CD14-positive monocyte (primary cell): ENCODE measurements around the gene HAO2. TPM values are rescaled to one million over a fixed set of nuclear protein-coding genes. Genes with fewer than 3 reads are reported as not detected.

Experiments
- DNase-seq, 3 donors: peaks; one replicate each; pipeline ENCODE4 v3.0.0-alpha.2; 2011 to 2022
- H2AFZ ChIP-seq: 2 replicates; pipeline ENCODE4 v1.6.0; 2012; ENCODE audit warnings: mild to moderate bottlenecking, low read depth, low read length, inconsistent platforms; ENCODE audit not compliant: insufficient read depth, poor library complexity, severe bottlenecking
- H3K27ac ChIP-seq, 2 donors: 1 replicate in 1 of 2; 2 replicates in 1 of 2; pipeline ENCODE4 v1.5.1; 2012 to 2013; ENCODE audit warnings: low read length in 2 of 2, control low read depth in 1 of 2, inconsistent platforms in 1 of 2, low read depth in 1 of 2, mild to moderate bottlenecking in 1 of 2
- H3K27me3 ChIP-seq, 2 donors: one replicate each; pipeline versions ENCODE4 v1.6.0 to v1.6.1; 2011 to 2013; ENCODE audit warnings: low read length in 2 of 2; ENCODE audit not compliant: control insufficient read depth in 2 of 2, insufficient read depth in 2 of 2
- H3K36me3 ChIP-seq, 2 donors: replicated peaks in 1 of 2; 1 replicate in 1 of 2; 2 replicates in 1 of 2; pipeline versions ENCODE4 v1.5.1 to v1.6.1; 2012 to 2013; ENCODE audit warnings: low read length in 2 of 2, control low read depth in 1 of 2, inconsistent platforms in 1 of 2, mild to moderate bottlenecking in 1 of 2; ENCODE audit not compliant: insufficient read depth in 2 of 2, control insufficient read depth in 1 of 2
- H3K4me1 ChIP-seq, 2 donors: 1 replicate in 1 of 2; 2 replicates in 1 of 2; pipeline versions ENCODE4 v1.5.1 to v1.6.1; 2012 to 2013; ENCODE audit warnings: low read length in 2 of 2, control low read depth in 1 of 2, inconsistent platforms in 1 of 2, mild to moderate bottlenecking in 1 of 2, moderate library complexity in 1 of 2; ENCODE audit not compliant: insufficient read depth in 2 of 2, control insufficient read depth in 1 of 2
- H3K4me2 ChIP-seq: replicated peaks from 2 replicates; pipeline ENCODE3; 2012; ENCODE audit warnings: low read length, moderate library complexity, mild to moderate bottlenecking; ENCODE audit not compliant: poor library complexity, severe bottlenecking; ENCODE audit errors: extremely low read depth
- H3K4me3 ChIP-seq, 3 experiments: fragments of 200-600 bp in 1 of 3; sonication (generic) in 1 of 3; replicated peaks in 1 of 3; 1 replicate in 2 of 3; 2 replicates in 1 of 3; pipeline ENCODE4 v1.5.1; 2011 to 2013; ENCODE audit warnings: low read length in 3 of 3, mild to moderate bottlenecking in 3 of 3, control low read depth in 2 of 3, low read depth in 2 of 3, inconsistent platforms in 1 of 3, moderate library complexity in 1 of 3
- H3K79me2 ChIP-seq: 2 replicates; pipeline ENCODE4 v1.6.0; 2012; ENCODE audit warnings: mild to moderate bottlenecking, control low read depth, inconsistent platforms, low read length, moderate library complexity; ENCODE audit not compliant: insufficient read depth
- H3K9ac ChIP-seq: 2 replicates; pipeline ENCODE4 v1.6.0; 2017; ENCODE audit warnings: low read length, mild to moderate bottlenecking; ENCODE audit not compliant: insufficient read depth, poor library complexity, severe bottlenecking
- H3K9me3 ChIP-seq, 2 donors: replicated peaks in 1 of 2; 1 replicate in 1 of 2; 2 replicates in 1 of 2; pipeline versions ENCODE4 v1.5.1 to v1.6.1; 2012 to 2013; ENCODE audit warnings: low read length in 2 of 2, control low read depth in 1 of 2; ENCODE audit not compliant: control insufficient read depth in 1 of 2, insufficient read depth in 1 of 2
- H4K20me1 ChIP-seq: 2 replicates; pipeline ENCODE4 v1.6.0; 2012; ENCODE audit warnings: mild to moderate bottlenecking, low read length, control low read depth, moderate library complexity; ENCODE audit not compliant: insufficient read depth
- H3K27ac Mint-ChIP-seq, 7 donors: one replicate each; pipeline ENCODE4 v1.8.0; 2020; ENCODE audit warnings: mild to moderate bottlenecking in 7 of 7, mixed read lengths in 7 of 7, moderate library complexity in 6 of 7, inconsistent platforms in 2 of 7
- H3K27me3 Mint-ChIP-seq, 3 donors: one replicate each; pipeline ENCODE4 v1.8.0; 2021 to 2022; ENCODE audit warnings: low read depth in 3 of 3, mild to moderate bottlenecking in 3 of 3, mixed read lengths in 3 of 3, moderate library complexity in 3 of 3, inconsistent platforms in 1 of 3
- H3K36me3 Mint-ChIP-seq, 2 donors: one replicate each; pipeline ENCODE4 v1.8.0; 2020; ENCODE audit warnings: mixed read lengths in 2 of 2, inconsistent platforms in 1 of 2, mild to moderate bottlenecking in 1 of 2
- H3K4me1 Mint-ChIP-seq: one replicate; pipeline ENCODE4 v1.8.0; 2020; ENCODE audit warnings: mild to moderate bottlenecking, mixed read lengths
- H3K4me3 Mint-ChIP-seq, 2 donors: one replicate each; pipeline ENCODE4 v1.8.0; 2020; ENCODE audit warnings: mild to moderate bottlenecking in 2 of 2, mixed read lengths in 2 of 2, moderate library complexity in 1 of 2
- H3K9me3 Mint-ChIP-seq, 7 donors: one replicate each; pipeline ENCODE4 v1.8.0; 2020 to 2022; ENCODE audit warnings: mixed read lengths in 7 of 7, mild to moderate bottlenecking in 6 of 7, moderate library complexity in 6 of 7, inconsistent platforms in 2 of 7
- CTCF ChIP-seq: fragments of 200-600 bp; IDR thresholded peaks from one replicate; pipeline ENCODE4 v1.8.0; 2022; ENCODE audit warnings: antibody characterized with exemption, mild to moderate bottlenecking
- WGBS: methylation state at CpG from one replicate; pipeline ENCODE4 v1.1.5; 2013; ENCODE audit warnings: missing lambda C conversion rate; ENCODE audit not compliant: insufficient coverage; 5-methylcytosine and 5-hydroxymethylcytosine counted together
- intact Hi-C, 2 donors: fragments of 100-400 bp; cut with micrococcal nuclease; formaldehyde crosslinking; loops; one replicate each; pipeline versions ENCODE4 v1.15.0 to v1.15.1; 2023
- polyA plus RNA-seq, 3 donors: library from polyadenylated mRNA; depleted of rRNA in 1 of 3; unstranded in 2 of 3; stranded (reverse) in 1 of 3; fragments of 300-500 nt in 2 of 3; fragments of >200 nt in 1 of 3; fragmentation: Illumina TruSeq in 2 of 3; gene quantifications; 1 replicate in 2 of 3; 2 replicates in 1 of 3; pipeline ENCODE4 v1.2.3, GENCODE V29; 2012 to 2021

Gene HAO2
- polyA plus RNA-seq, 3 donors: not detected

GRCh38 chr1:119361205-119361604 lies 7.4 kb upstream of the HAO2 start:
- Histone ChIP-seq H4K20me1 (no peaks in the 10 kb centered on the region), H3K4me2 (no peak overlapping the region), H3K27me3 (no peaks in the 10 kb centered on the region), H3K27ac (no peak overlapping the region), H2AFZ (no peak overlapping the region), H3K4me1 (no peaks in the 10 kb centered on the region), H3K4me3 (no peak overlapping the region), H3K79me2 (no peaks in the 10 kb centered on the region), H3K36me3 (no peaks in the 10 kb centered on the region), H3K9me3 (no peaks in the 10 kb centered on the region), H3K9ac (no peak overlapping the region)
- no peak for DNase-seq
- H3K4me3 Mint-ChIP-seq: no peak overlapping the region
- no peaks in the 10 kb centered on the region for H3K4me1 Mint-ChIP-seq
- H3K9me3 Mint-ChIP-seq: peaks cover 0 to 8% (median 2%) of the 10 kb centered on the region in 7 donors
- H3K36me3 Mint-ChIP-seq: no peaks in the 10 kb centered on the region
- TF ChIP-seq CTCF: no peak
- peaks cover 0 to 5% (median 4%) of the 10 kb centered on the region in 3 donors for H3K27me3 Mint-ChIP-seq
- intact Hi-C loops: no loop called here
- no peak overlapping the region for H3K27ac Mint-ChIP-seq
- WGBS: no CpG with 5 or more reads among the region's 1 CpG

DNA sequence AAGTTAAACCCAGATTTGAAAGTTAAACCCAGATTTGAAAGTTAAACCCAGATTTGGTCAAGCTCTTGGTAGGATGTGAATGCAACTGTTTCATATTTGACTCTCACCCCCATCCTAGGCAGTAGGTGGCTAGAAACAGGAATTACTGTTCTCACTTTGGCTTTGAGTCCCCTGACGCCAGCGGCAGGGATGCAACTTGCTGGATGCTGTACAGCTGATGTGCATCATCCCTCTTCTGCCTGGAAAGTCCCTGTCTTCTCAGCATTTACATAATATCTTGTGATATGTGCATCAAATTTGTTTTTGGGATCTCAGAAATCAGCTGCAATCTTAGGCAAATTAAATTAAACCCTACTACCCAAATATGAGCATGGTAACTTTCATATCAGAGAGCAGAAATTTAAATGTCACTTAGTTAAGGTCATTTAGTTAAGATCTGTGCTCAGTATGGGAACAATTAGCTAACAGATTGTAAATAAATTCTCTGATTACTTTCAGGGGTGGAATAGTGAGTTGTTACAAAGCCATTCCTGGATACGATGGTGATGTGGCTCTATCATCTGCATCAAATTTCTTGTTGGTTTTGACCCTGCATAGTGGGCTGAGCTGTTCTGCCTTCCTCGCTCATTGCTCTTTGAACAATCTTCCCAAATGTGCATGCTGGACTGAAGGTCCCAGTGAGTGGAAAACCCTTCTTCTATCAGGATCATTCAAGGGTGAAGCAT lies 6.8 kb upstream of the HAO2 start:
- no peaks in the 10 kb centered on the region for H3K27me3 ChIP-seq
- H4K20me1 ChIP-seq: no peaks in the 10 kb centered on the region
- H3K36me3 Mint-ChIP-seq: no peaks in the 10 kb centered on the region
- intact Hi-C loops: no loop called here
- H3K4me3 Mint-ChIP-seq: no peak overlapping the region
- H3K79me2 ChIP-seq: no peaks in the 10 kb centered on the region
- H3K4me1 ChIP-seq: no peaks in the 10 kb centered on the region
- no peaks in the 10 kb centered on the region for H3K9me3 ChIP-seq
- H3K36me3 ChIP-seq: no peaks in the 10 kb centered on the region
- peaks cover 0 to 6% (median 4%) of the 10 kb centered on the region in 3 donors for H3K27me3 Mint-ChIP-seq
- WGBS: 100% methylated on average over 2 of the region's 4 CpGs
- no peak for DNase-seq
- H3K4me2 ChIP-seq: no peak overlapping the region
- H3K27ac ChIP-seq: no peak overlapping the region
- H3K9me3 Mint-ChIP-seq: peaks cover 0 to 4% (median 2%) of the 10 kb centered on the region in 7 donors
- no peak overlapping the region for H3K4me3 ChIP-seq
- no peak overlapping the region for H3K27ac Mint-ChIP-seq
- H3K4me1 Mint-ChIP-seq: no peaks in the 10 kb centered on the region
- no peak for TF ChIP-seq CTCF
- H3K9ac ChIP-seq: no peak overlapping the region
- no peak overlapping the region for H2AFZ ChIP-seq
